T-helper 1 cell (primary cell): Measurements from ENCODE around the gene PLEKHJ1.
"Not testable (repeated sequence)": the region's sequence is repeated elsewhere in the genome, so short reads cannot be mapped to it uniquely, and the experiment has no call there.

Experiments used
- DNase-seq, 5 donors: peaks; one replicate each; pipeline ENCODE4 v3.0.0-alpha.2; 2012 to 2020
- total RNA-seq, 4 donors: gene quantifications; one replicate each; lab custom pipeline; 2026; lab: John Stamatoyannopoulos, UW

Gene PLEKHJ1
- 16.3 to 27.9 (median 24.4) reads per million in 4 donors for total RNA-seq

GRCh38 chr19:2236314-2237050 lies at the start of gene PLEKHJ1, which contains the start of gene SF3A2:
Gene PLEKHJ1, minus strand, starts transcription at chr19:2236329. Its CDS starts 81 bp downstream, at chr19:2236248.
Gene SF3A2, plus strand, starts transcription at chr19:2236824. Its CDS starts 6,595 bp downstream, at chr19:2243419.
- DNase-seq = peak; percentile 96 to 98 (median 97)

DNA sequence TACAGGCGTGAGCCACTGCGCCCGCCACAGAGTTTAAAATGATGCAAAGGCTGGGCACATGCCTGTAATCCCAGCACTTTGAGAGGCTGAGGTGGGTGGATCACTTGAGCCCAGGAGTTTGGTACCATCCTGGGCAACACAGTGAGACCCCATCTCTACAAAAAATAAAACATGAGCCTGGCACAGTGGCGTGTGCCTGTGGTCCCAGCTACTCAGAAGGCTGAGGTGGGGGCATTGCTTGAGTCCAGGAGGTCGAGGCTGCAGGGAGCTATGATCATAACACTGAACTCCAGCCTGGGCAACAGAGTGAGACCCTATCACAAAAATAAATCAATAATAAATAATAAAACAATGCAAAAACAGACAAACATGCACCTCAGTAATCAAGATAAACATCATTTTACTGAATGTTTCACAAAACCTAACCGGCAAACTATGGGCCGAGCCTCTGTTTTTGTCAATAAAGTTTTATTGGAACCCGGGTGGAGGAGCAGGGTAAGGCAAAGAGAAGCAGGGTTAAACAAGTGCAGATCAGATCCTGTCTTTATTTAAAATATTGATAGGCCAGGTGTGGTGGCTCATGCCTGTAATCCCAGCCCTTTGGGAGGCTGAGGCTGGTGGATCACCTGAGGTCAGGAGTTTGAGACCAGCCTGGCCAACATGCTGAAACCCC lies 47.8 kb upstream of the PLEKHJ1 start:
- no peak for DNase-seq

GRCh38 chr19:2282862-2283237 lies 46.7 kb upstream of the PLEKHJ1 start:
- no peak for DNase-seq

DNA sequence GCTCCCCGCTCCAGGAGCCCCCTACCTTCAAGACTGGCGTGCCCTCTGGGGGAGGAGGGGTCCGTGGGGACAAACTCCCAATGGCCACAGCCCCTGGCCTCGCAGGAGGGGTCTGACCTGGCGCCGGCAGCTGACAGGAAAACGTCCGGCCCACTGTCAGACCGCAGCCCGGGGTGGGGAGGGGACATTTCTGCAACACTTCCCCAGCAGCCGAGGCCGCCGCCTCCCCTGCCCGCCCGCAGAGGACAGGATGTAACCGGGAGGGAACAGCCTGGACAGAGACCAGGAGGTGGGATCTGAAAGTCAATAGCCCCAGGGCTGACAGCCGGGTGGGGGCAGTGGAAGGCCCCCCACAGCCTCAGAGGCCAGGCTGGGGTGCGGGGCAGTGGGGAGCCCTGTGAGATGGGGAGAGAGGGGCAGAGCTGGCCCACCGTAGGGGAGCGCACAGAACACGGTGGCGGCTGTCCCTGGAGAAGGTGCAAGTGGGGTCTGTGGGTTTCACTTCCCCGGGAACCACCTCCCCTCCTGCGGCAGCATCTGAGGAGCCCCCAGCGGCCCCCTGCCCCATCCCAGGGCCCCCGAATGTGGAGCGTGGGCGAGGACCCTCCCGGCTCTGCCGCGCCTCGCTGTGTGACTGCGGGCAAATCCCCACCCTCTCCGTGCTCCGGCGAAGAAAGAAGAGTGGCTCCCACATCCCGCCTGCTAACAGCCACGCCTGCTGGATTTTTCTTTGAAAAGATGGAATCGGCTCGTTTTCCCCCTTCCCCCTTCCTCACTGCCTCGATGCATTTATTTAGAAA lies 46.1 kb upstream of the PLEKHJ1 start, which contains the start of gene PEAK3:
Gene PEAK3 (minus strand): TSS at position 114 of the 800 bp plus-strand sequence. CDS start 1,244 bp downstream, outside the sequence.
- DNase-seq = no peak

GRCh38 chr19:2281265-2282061 lies 45.3 kb upstream of the PLEKHJ1 start:
- not testable (repeated sequence) for DNase-seq

DNA sequence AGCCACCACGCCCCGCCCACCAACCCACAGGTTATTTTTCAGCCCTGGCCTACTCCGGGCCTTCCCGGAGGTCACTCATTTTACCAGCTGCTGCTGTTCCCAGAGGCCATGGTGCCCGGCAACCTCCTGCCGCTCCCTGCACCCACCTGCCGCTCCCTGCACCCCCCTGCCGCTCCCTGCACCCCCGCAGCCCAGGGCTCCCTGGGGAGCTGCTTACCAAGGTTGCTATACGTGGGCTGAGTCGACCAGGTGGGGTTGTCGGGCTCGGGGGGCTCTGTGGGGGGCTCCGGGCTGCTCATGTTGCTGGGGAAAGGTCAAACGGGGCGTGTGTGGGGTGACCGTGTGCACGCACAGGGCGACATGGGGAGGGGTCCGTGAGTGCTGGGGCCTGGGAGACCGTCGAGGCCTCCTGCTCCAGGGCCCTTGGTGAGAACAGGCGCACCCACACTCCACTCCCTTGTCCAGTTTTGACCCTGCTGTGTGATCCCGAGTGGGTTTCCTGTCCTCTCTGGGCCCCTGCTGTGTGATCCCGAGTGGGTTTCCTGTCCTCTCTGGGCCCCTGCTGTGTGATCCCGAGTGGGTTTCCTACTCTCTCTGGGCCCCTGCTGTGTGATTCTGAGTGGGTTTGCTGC lies 44.6 kb upstream of the PLEKHJ1 start:
- no peak for DNase-seq

DNA sequence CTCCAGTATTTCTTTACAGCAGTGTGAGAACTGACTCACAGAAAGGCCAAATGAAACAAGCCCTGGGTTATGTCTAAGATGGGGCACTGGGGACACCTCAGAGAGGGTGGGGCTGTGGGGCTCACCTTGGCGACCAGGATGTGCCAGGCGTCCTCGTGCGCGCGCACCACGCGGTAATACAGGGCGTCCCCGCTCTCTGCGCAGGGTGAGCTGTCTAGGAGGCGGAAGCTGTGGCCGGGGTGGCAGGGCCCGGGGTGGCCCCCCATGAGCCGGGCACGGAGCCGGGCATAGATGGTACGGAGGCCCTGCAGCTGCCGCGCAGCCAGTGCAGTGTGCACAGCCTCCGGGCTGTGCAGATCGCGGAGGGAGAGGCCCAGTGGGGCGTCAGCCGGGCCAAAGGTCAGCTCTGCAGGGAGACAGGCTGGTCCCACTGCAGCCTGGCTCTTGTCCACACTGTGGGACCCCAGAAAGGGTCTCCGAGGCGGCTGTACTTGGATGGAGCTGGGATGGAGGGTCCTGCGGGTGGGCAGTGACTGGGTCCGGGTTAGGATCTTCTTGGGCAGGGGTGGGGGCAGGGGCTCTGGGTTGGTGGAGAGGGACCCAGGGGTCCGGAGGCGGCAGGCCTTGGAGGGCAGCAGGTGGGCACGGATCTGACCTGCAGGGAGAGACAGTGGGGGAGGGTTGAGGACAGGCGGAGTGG lies 42.5 kb upstream of the PLEKHJ1 start:
- no peak for DNase-seq

DNA sequence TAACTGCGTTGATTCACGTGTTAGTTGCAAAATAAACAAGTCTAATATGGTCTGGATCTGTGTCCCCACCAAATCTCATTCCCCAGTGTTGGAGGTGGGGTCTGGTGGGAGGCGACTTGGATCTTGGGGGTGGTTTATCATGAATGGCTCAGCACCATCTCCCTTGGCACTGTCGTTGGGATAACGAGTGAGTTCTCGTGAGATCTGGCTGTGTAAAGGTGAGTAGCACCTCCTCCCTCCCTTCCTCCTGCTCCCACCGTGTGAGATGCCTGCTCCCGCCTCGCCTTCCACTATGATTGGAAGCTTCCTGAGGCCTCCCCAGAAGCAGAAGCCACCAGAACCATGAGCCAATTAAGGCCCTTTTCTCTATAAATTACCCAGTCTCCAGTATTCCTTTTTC lies 41.0 kb upstream of the PLEKHJ1 start:
- DNase-seq = no peak

- DNase-seq = no peak
These were observed 40.4 kb upstream of the PLEKHJ1 start for GRCh38 chr19:2276429-2276986.

- no peak for DNase-seq
These were observed 39.7 kb upstream of the PLEKHJ1 start for GRCh38 chr19:2275588-2276428.

DNA sequence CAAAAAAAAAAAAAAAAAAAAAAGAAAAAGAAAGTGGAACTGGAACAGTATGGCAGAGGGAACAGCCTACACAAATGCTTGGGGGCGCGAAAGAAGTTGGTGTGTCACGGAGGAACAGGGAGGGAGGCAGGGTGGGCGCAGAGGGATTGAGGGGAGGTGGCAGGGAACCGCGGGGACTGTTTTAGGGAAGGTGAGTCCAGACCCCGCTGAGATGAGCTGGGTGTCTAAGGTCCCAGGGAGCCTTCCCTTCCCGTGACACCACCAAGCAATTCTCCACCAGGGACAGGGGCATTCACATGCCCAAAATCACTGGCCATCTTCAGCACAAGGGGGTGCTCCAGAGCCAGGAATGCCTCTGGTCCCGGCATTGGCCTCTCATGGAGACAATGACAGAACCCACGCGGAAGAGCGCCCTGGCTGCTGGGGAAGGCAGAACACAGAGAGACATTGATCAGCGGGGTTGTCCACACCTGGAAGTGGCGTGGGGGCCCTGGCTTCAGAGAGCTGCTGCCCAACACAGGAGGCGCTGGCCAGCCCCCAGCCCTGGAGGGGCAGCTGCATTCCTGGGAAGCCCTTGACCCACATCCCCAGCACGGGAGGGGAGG lies 38.9 kb upstream of the PLEKHJ1 start:
- DNase-seq = peak in 1 of 5 donors; percentile 41

- no peak for DNase-seq
These were observed 38.1 kb upstream of the PLEKHJ1 start for GRCh38 chr19:2274185-2274711.

- DNase-seq = peak; percentile 62 to 88 (median 65)
These were observed 37.4 kb upstream of the PLEKHJ1 start for GRCh38 chr19:2273356-2274184.

- DNase-seq = peak in 1 of 5 donors; percentile 18
These were observed 35.3 kb upstream of the PLEKHJ1 start for GRCh38 chr19:2271234-2272103.

DNA sequence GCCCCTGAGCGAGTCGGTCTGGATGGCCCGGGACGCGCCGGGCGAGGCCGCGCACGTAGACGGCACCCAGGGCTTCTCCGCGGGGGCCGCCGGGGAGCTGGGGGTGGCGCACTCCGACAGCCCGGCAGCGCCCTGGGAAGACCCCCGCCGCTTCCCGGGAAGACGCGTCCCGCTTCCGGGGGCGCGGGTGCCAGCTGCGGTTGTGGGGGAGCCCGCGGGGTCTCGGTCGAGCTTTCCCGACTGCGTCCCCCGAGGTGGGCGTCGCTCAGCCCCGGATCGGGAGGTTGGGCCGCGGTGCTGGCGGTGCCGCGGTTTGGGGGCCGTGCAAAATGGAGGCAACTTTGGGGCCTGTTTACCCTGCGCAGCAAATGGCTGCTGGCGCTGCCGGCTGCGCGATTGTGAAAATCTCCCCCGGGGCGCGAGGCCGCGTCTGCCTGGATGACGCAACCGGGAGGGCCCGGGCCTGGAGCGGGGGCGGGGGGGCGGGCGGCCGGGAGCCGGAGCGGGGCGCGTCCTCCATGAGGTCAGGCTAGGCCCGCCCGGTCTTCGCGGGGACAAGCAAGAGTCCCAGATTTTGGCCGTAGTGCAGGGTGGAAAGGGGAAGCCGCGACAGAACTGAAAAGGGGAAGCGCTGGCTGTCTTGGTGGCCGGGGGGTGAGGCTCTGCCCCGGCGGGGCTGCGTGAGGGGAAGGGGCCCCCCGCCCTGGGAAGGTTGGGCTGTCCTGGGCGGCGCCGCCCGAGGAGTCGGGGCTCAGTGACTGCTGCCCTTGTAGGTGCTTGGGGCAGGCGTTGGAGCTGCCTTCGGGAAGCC lies 34.5 kb upstream of the PLEKHJ1 start:
- peak; percentile 42 to 79 (median 56) for DNase-seq

DNA sequence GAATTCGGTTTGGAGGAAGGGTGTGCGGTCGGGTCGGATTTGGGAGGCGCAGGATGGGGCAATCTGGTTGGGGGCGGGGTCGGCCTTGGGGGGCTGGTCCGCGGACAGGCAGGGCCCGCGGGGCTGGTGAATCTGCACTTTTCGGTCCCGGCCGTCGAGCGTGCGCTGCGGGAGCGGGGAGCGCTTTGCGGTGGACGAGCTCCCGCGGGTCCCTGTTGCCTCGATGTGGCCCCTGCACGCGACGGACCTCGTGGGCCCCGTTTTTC lies 34.0 kb upstream of the PLEKHJ1 start:
- peak in 2 of 5 donors; percentile 44 to 45 for DNase-seq
